Suprapubic skin (tissue), 4 donors: Measurements from ENCODE around the gene MMP8. TPM values are rescaled to one million over a fixed set of nuclear protein-coding genes. Genes with fewer than 3 reads are reported as not detected.

ENCODE experiments used
- DNase-seq, 2 donors: peaks; one replicate each; pipeline ENCODE4 v3.0.0-alpha.2; 2019; ENCODE audit warnings: low spot score in 2 of 2
- H3K27ac ChIP-seq: fragments of 200-600 bp; sonication (generic); one replicate; pipeline ENCODE4 v1.5.1; 2019
- H3K27me3 ChIP-seq: fragments of 200-600 bp; sonication (generic); one replicate; pipeline ENCODE4 v1.5.1; 2019
- H3K36me3 ChIP-seq: fragments of 200-600 bp; sonication (generic); one replicate; pipeline ENCODE4 v1.5.1; 2019
- H3K4me1 ChIP-seq: fragments of 200-600 bp; sonication (generic); one replicate; pipeline ENCODE4 v1.5.1; 2019
- H3K4me3 ChIP-seq: fragments of 200-600 bp; sonication (generic); one replicate; pipeline ENCODE4 v1.5.1; 2019; ENCODE audit warnings: mild to moderate bottlenecking
- H3K9me3 ChIP-seq: fragments of 200-600 bp; sonication (generic); one replicate; pipeline ENCODE4 v1.5.1; 2019
- CTCF ChIP-seq, 2 donors: fragments of 200-600 bp in 1 of 2; fragments of 450-650 bp in 1 of 2; sonication (generic) in 1 of 2; IDR thresholded peaks; one replicate each; pipeline ENCODE4 v1.5.1; 2016 to 2019; ENCODE audit warnings: antibody characterized with exemption in 2 of 2, mild to moderate bottlenecking in 1 of 2, moderate library complexity in 1 of 2
- EP300 ChIP-seq: sonication (generic); formaldehyde crosslinking; IDR thresholded peaks from one replicate; pipeline ENCODE4 v1.6.1; 2017; ENCODE audit warnings: antibody characterized with exemption
- POLR2A ChIP-seq, 2 donors: fragments of 450-650 bp; IDR thresholded peaks; one replicate each; pipeline ENCODE4 v1.6.1; 2017; ENCODE audit warnings: antibody characterized with exemption in 2 of 2, mild to moderate bottlenecking in 2 of 2, moderate library complexity in 2 of 2
- POLR2AphosphoS5 ChIP-seq, 3 donors: sonication (generic); formaldehyde crosslinking; IDR thresholded peaks; one replicate each; pipeline ENCODE4 v1.6.1; 2017; ENCODE audit warnings: antibody characterized with exemption in 3 of 3
- WGBS: methylation state at CpG from one replicate; pipeline ENCODE4 v1.1.5; 2018; 5-methylcytosine and 5-hydroxymethylcytosine counted together
- total RNA-seq, 4 donors: library from RNA; depleted of rRNA; stranded (reverse); fragments of >200 nt; gene quantifications; one replicate each; pipeline ENCODE4 v1.1.0, GENCODE V29; 2016

The MMP8 gene
- total RNA-seq, 4 donors from 2014 or later: 0.15 TPM; not detected in 3

DNA sequence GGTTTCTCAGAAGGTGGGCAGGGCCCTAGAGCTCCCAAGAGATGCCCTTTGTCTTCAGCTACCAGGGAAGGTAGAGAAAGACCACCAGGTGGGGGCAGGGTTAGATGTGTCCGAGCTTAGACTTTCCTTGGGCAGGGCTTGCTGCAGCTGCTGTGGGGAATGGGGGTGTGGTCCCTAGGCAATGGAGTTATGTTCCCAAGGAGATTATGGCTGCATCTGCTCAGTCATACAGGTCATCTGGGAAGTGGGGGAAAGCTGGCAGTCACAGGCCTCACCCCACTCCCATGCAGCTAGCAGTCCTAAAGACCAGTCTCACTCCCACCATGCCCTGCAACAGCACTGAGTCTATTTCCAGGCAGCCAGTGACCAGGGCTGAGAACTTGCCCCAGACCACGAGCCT lies 48.7 kb downstream of the MMP8 start:
- TF ChIP-seq CTCF (IDR thresholded peaks at IDR 0.05) (no peak), EP300 (no peak), POLR2A (IDR thresholded peaks at IDR 0.05) (no peak), POLR2AphosphoS5 (IDR thresholded peaks at IDR 0.05) (no peak)
- H3K4me1 ChIP-seq: no peaks in the 10 kb centered on the region
- WGBS: 91% methylated on average over 1 of the region's 2 CpGs

DNA sequence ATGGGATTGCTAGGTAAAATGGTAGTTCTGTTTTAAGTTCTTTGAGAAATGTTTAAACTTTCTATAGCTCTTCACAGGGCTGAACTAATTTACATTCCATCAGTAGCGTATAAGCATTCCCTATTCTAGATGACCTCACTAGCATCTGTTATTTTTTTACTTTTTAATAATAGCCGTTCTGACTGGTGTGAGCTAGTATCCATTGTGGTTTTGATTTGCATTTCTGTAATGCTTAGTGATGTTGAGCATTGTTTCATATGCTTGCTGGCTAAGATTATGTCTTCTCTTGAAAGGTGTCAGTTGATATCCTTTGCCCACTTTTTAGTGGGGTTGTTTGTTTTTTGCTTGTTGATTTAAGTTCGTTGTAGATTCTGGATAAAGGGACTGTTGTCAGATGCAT lies 55.1 kb downstream of the MMP8 start:
- no peak for DNase-seq
- 70% methylated on average over 3 of the region's 3 CpGs for WGBS
- H3K4me1 ChIP-seq: no peaks in the 10 kb centered on the region
- H3K4me3 ChIP-seq: no peak overlapping the region
- H3K27me3 ChIP-seq: no peaks in the 10 kb centered on the region
- no peaks in the 10 kb centered on the region for H3K36me3 ChIP-seq
- TF ChIP-seq EP300: no peak
- TF ChIP-seq POLR2AphosphoS5 (IDR thresholded peaks at IDR 0.05): no peak
- no peak for TF ChIP-seq POLR2A (IDR thresholded peaks at IDR 0.05)
- TF ChIP-seq CTCF (IDR thresholded peaks at IDR 0.05): no peak
- H3K9me3 ChIP-seq: no peaks in the 10 kb centered on the region
- H3K27ac ChIP-seq: no peak overlapping the region

More for the DNA sequence above, 48.7 kb downstream of the MMP8 start:
- no peak for DNase-seq
- Histone ChIP-seq H3K27ac (no peak overlapping the region), H3K27me3 (no peaks in the 10 kb centered on the region), H3K4me3 (no peak overlapping the region), H3K9me3 (no peaks in the 10 kb centered on the region), H3K36me3 (no peaks in the 10 kb centered on the region)

- TF ChIP-seq EP300 (no peak), CTCF (IDR thresholded peaks at IDR 0.05) (peak; percentile 70 to 72), POLR2AphosphoS5 (IDR thresholded peaks at IDR 0.05) (no peak), POLR2A (IDR thresholded peaks at IDR 0.05) (no peak)
- H3K27ac ChIP-seq: no peak overlapping the region
- H3K27me3 ChIP-seq: no peaks in the 10 kb centered on the region
- no peaks in the 10 kb centered on the region for H3K36me3 ChIP-seq
- H3K9me3 ChIP-seq: no peaks in the 10 kb centered on the region
- H3K4me1 ChIP-seq: no peaks in the 10 kb centered on the region
- 12% methylated on average over 4 of the region's 4 CpGs for WGBS
- DNase-seq: no peak
- no peak overlapping the region for H3K4me3 ChIP-seq
Observed at GRCh38 chr11:102666331-102666957, 58.3 kb downstream of the MMP8 start.

- Histone ChIP-seq H3K27ac (no peak overlapping the region), H3K9me3 (no peaks in the 10 kb centered on the region), H3K4me1 (no peaks in the 10 kb centered on the region), H3K36me3 (no peaks in the 10 kb centered on the region), H3K4me3 (no peak overlapping the region), H3K27me3 (no peaks in the 10 kb centered on the region)
- no peak for DNase-seq
- TF ChIP-seq POLR2AphosphoS5 (IDR thresholded peaks at IDR 0.05): no peak
- no peak for TF ChIP-seq EP300
- TF ChIP-seq CTCF (IDR thresholded peaks at IDR 0.05): no peak
- no peak for TF ChIP-seq POLR2A (IDR thresholded peaks at IDR 0.05)
- 84% methylated on average over 13 of the region's 13 CpGs for WGBS
Observed at GRCh38 chr11:102664001-102664752, 60.6 kb downstream of the MMP8 start.

GRCh38 chr11:102662607-102663006 lies 62.1 kb downstream of the MMP8 start:
- H3K4me1 ChIP-seq: no peaks in the 10 kb centered on the region
- DNase-seq: no peak
- H3K4me3 ChIP-seq: no peak overlapping the region
- H3K27ac ChIP-seq: no peak overlapping the region
- no peak for TF ChIP-seq EP300
- TF ChIP-seq POLR2A (IDR thresholded peaks at IDR 0.05): no peak
- TF ChIP-seq POLR2AphosphoS5 (IDR thresholded peaks at IDR 0.05): no peak
- no peak for TF ChIP-seq CTCF (IDR thresholded peaks at IDR 0.05)
- H3K27me3 ChIP-seq: no peaks in the 10 kb centered on the region
- H3K9me3 ChIP-seq: no peaks in the 10 kb centered on the region
- H3K36me3 ChIP-seq: no peaks in the 10 kb centered on the region
